HL-60 (cell line): ENCODE results near the gene WDR47.
"Not testable (repeated sequence)": the region's sequence is repeated elsewhere in the genome, so short reads cannot be mapped to it uniquely, and the experiment has no call there.

Source experiments
- CTCF ChIP-seq: IDR thresholded peaks from one replicate; pipeline ENCODE4 v1.5.1; 2011; ENCODE audit warnings: low read length, control low read depth, inconsistent platforms; ENCODE audit not compliant: insufficient read depth
- POLR2AphosphoS5 ChIP-seq: IDR thresholded peaks from 2 replicates; pipeline ENCODE4 v1.6.1; 2012; ENCODE audit warnings: low read depth
- REST ChIP-seq: IDR thresholded peaks from 2 replicates; pipeline ENCODE4 v1.6.1; 2012; ENCODE audit warnings: low read depth; ENCODE audit not compliant: insufficient replicate concordance
- SPI1 ChIP-seq: IDR thresholded peaks from 2 replicates; pipeline ENCODE4 v1.6.1; 2012; ENCODE audit warnings: low read depth, mild to moderate bottlenecking, borderline replicate concordance

GRCh38 chr1:109029493-109029892 is 12.4 kb downstream of the WDR47 start:
- TF ChIP-seq CTCF, SPI1, REST, POLR2AphosphoS5: not testable (repeated sequence)
